Thyroid gland (tissue), 4 donors: ENCODE data around the gene RPLP1.

Experiments
- POLR2A ChIP-seq, 2 donors: fragments of 450-650 bp; IDR thresholded peaks; one replicate each; pipeline ENCODE4 v1.6.1; 2017; ENCODE audit warnings: antibody characterized with exemption in 2 of 2, mild to moderate bottlenecking in 2 of 2, moderate library complexity in 1 of 2
- TF ChIP-seq, protein P1 (sequence below), 6 experiments: fragments of 200-600 bp in 3 of 6; fragments of 450-650 bp in 3 of 6; sonication (generic) in 3 of 6; IDR thresholded peaks; one replicate each; pipeline ENCODE4 v1.5.1; 2016 to 2019; ENCODE audit warnings: antibody characterized with exemption in 6 of 6, mild to moderate bottlenecking in 2 of 6, inconsistent platforms in 1 of 6, moderate library complexity in 1 of 6

DNA sequence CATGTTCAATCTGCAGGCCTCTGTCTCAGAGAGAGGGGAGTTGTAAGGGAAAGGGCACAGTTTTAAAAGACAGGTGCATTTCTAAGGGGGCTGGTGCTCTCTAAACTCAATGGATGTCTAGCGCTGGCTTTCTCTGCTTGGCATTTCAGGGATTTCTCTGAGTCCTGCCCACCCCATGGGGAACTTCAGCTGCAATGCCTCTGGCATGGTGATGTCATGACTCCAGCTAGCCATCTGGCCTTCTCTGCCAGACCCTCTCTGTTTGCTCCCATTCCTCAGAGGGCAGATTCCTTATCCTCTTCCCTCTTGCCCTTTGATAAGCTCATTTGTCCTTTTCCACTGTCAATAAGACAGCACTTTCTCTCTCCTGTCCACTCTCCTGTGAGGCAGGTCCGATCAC lies 40.8 kb downstream of the RPLP1 start:
- TF ChIP-seq, protein P1, sequence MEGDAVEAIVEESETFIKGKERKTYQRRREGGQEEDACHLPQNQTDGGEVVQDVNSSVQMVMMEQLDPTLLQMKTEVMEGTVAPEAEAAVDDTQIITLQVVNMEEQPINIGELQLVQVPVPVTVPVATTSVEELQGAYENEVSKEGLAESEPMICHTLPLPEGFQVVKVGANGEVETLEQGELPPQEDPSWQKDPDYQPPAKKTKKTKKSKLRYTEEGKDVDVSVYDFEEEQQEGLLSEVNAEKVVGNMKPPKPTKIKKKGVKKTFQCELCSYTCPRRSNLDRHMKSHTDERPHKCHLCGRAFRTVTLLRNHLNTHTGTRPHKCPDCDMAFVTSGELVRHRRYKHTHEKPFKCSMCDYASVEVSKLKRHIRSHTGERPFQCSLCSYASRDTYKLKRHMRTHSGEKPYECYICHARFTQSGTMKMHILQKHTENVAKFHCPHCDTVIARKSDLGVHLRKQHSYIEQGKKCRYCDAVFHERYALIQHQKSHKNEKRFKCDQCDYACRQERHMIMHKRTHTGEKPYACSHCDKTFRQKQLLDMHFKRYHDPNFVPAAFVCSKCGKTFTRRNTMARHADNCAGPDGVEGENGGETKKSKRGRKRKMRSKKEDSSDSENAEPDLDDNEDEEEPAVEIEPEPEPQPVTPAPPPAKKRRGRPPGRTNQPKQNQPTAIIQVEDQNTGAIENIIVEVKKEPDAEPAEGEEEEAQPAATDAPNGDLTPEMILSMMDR (IDR thresholded peaks at IDR 0.05): no peak
- no peak for TF ChIP-seq POLR2A (IDR thresholded peaks at IDR 0.05)
